ENCODE measurements around the gene TMC6.

GRCh38 chr17:78075011-78075410 is 53.5 kb downstream of the TMC6 start:
- TF ChIP-seq POLR2AphosphoS5 (IDR thresholded peaks at IDR 0.05; ENCODE audit: borderline replicate concordance, low read depth, low read length) (no peak), EZH2 (IDR thresholded peaks at IDR 0.05) (no peak)
